Measurements from ENCODE around the gene ARSG. TPM values are rescaled to one million over a fixed set of nuclear protein-coding genes. Genes with fewer than 3 reads are reported as not detected.

The ARSG gene
- polyA plus RNA-seq, 2 of the 4 experiments (the other 2 are of a cell fraction), result 0.57 to 1.7 TPM

DNA sequence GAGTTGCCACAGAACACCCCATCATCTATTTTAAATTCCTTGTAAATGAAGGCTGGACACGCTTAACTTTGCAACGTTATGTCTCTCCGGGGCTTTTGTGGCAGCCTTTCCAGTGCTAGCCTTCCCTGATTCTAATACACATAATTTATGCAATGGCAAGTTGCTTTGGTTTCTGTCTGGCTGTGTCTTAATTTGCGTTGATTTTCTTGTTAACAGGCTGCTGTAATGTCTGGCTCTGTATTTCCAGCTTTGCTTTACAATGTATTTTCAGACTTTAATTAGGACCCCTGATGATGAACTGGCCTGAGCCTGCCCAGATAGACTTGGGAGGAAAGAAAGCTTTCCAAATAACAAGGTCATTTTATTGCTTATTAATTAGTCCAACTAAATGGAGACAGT is 30.3 kb downstream of the ARSG start:
- ATAC-seq (no peak), DNase-seq (ENCODE audit: low read depth in 1 of 2, low spot score in 1 of 2) (no peak), FAIRE-seq (no peak)
- POLR2A ChIA-PET, result no interaction called here
- H3K4me1 ChIP-seq, result peaks cover 11% of the 10 kb centered on the region
- H3K9me3 ChIP-seq, result no peaks in the 10 kb centered on the region
- H3K27ac ChIP-seq, result no peak overlapping the region
- WGBS (ENCODE audit: missing lambda C conversion rate), result 75% methylated on average over 4 of the region's 4 CpGs
- H3K4me3 ChIP-seq, result no peak overlapping the region
- CTCF ChIA-PET, result interaction anchor here (1.2 to 2.8 kb wide), 2 partner anchors 39 to 77 kb away, joined by 3 to 11 read pairs; no protein-coding TSS in a partner anchor
- TF ChIP-seq NPAS2 (CRISPR knock-in tag; IDR thresholded peaks at IDR 0.05; ENCODE audit: borderline replicate concordance) (no peak), FOSL2 (IDR thresholded peaks at IDR 0.05) (no peak), FOSL2 (CRISPR knock-in tag; IDR thresholded peaks at IDR 0.05) (no peak), RNF2 (IDR thresholded peaks at IDR 0.05; ENCODE audit: borderline replicate concordance, low read depth) (no peak), FOSB (CRISPR knock-in tag; IDR thresholded peaks at IDR 0.05) (no peak), HEYL (CRISPR knock-in tag; IDR thresholded peaks at IDR 0.05) (no peak), ZFP36 (IDR thresholded peaks at IDR 0.05; ENCODE audit: borderline replicate concordance, partially characterized antibody) (no peak), MYC (IDR thresholded peaks at IDR 0.05; ENCODE audit: borderline replicate concordance, low read length) (no peak)
- TF ChIP-seq, protein P1, sequence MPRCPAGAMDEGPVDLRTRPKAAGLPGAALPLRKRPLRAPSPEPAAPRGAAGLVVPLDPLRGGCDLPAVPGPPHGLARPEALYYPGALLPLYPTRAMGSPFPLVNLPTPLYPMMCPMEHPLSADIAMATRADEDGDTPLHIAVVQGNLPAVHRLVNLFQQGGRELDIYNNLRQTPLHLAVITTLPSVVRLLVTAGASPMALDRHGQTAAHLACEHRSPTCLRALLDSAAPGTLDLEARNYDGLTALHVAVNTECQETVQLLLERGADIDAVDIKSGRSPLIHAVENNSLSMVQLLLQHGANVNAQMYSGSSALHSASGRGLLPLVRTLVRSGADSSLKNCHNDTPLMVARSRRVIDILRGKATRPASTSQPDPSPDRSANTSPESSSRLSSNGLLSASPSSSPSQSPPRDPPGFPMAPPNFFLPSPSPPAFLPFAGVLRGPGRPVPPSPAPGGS (IDR thresholded peaks at IDR 0.05), result no peak
- TF ChIP-seq, protein P2, sequence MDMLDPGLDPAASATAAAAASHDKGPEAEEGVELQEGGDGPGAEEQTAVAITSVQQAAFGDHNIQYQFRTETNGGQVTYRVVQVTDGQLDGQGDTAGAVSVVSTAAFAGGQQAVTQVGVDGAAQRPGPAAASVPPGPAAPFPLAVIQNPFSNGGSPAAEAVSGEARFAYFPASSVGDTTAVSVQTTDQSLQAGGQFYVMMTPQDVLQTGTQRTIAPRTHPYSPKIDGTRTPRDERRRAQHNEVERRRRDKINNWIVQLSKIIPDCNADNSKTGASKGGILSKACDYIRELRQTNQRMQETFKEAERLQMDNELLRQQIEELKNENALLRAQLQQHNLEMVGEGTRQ (IDR thresholded peaks at IDR 0.05), result no peak
- no peak overlapping the region for H3K4me2 ChIP-seq

DNA sequence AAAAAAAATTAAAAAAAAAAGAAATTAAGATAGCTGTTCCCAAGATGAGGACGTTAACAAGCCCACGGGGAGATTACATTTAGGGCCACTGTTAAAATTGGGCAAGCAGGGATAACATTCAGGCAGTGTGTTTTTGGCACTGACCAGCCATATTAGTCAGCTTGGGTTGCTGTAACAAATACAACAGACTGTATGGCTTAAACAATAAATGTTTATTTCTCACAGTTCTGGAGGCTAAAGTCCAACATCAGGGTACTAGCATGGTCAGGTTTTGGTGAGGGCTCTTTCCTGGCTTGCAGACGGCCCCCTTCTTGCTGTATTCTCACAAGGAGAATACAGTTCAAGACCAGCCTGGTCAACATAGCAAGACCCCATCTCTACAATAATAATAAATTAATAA is 31.3 kb downstream of the ARSG start:
- H3K27ac ChIP-seq, result no peak overlapping the region
- FAIRE-seq (no peak), DNase-seq (ENCODE audit: low read depth in 1 of 2, low spot score in 1 of 2) (no peak), ATAC-seq (no peak)
- ChIA-PET CTCF (interaction anchor here (0.7 kb wide), 1 partner anchor 11 kb away, joined by 3 read pairs; no protein-coding TSS in a partner anchor), POLR2A (no interaction called here)
- H3K9me3 ChIP-seq, result no peaks in the 10 kb centered on the region
- H3K4me1 ChIP-seq, result peaks cover 11% of the 10 kb centered on the region
- no peak overlapping the region for H3K4me2 ChIP-seq
- 18% methylated on average over 3 of the region's 3 CpGs for WGBS (ENCODE audit: missing lambda C conversion rate)
- no peak for TF ChIP-seq MAFK (IDR thresholded peaks at IDR 0.05; ENCODE audit: partially characterized antibody)
- TF ChIP-seq BHLHE40 (IDR thresholded peaks at IDR 0.05; ENCODE audit: low read depth, low read length), result no peak
- no peak for TF ChIP-seq ESRRA (IDR thresholded peaks at IDR 0.05; ENCODE audit: borderline replicate concordance, low read length)
- no peak for TF ChIP-seq POLR2AphosphoS2 (conservative IDR thresholded peaks at IDR 0.05; ENCODE audit: low read length)
- TF ChIP-seq HDAC2 (IDR thresholded peaks at IDR 0.05), result no peak
- no peak for TF ChIP-seq NPAS2 (CRISPR knock-in tag; IDR thresholded peaks at IDR 0.05; ENCODE audit: borderline replicate concordance)
- TF ChIP-seq, protein P3, sequence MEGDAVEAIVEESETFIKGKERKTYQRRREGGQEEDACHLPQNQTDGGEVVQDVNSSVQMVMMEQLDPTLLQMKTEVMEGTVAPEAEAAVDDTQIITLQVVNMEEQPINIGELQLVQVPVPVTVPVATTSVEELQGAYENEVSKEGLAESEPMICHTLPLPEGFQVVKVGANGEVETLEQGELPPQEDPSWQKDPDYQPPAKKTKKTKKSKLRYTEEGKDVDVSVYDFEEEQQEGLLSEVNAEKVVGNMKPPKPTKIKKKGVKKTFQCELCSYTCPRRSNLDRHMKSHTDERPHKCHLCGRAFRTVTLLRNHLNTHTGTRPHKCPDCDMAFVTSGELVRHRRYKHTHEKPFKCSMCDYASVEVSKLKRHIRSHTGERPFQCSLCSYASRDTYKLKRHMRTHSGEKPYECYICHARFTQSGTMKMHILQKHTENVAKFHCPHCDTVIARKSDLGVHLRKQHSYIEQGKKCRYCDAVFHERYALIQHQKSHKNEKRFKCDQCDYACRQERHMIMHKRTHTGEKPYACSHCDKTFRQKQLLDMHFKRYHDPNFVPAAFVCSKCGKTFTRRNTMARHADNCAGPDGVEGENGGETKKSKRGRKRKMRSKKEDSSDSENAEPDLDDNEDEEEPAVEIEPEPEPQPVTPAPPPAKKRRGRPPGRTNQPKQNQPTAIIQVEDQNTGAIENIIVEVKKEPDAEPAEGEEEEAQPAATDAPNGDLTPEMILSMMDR (IDR thresholded peaks at IDR 0.05), result no peak
- TF ChIP-seq ZC3H11A (IDR thresholded peaks at IDR 0.05), result no peak
- TF ChIP-seq, protein P4, sequence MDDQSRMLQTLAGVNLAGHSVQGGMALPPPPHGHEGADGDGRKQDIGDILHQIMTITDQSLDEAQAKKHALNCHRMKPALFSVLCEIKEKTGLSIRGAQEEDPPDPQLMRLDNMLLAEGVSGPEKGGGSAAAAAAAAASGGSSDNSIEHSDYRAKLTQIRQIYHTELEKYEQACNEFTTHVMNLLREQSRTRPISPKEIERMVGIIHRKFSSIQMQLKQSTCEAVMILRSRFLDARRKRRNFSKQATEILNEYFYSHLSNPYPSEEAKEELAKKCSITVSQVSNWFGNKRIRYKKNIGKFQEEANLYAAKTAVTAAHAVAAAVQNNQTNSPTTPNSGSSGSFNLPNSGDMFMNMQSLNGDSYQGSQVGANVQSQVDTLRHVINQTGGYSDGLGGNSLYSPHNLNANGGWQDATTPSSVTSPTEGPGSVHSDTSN (IDR thresholded peaks at IDR 0.05), result no peak
- TF ChIP-seq RNF2 (IDR thresholded peaks at IDR 0.05; ENCODE audit: borderline replicate concordance, low read depth), result no peak
- TF ChIP-seq, protein P2 (IDR thresholded peaks at IDR 0.05), result no peak
- H3K4me3 ChIP-seq, result no peak overlapping the region
